Measurements from ENCODE around the gene DBH.

Gene DBH

DNA sequence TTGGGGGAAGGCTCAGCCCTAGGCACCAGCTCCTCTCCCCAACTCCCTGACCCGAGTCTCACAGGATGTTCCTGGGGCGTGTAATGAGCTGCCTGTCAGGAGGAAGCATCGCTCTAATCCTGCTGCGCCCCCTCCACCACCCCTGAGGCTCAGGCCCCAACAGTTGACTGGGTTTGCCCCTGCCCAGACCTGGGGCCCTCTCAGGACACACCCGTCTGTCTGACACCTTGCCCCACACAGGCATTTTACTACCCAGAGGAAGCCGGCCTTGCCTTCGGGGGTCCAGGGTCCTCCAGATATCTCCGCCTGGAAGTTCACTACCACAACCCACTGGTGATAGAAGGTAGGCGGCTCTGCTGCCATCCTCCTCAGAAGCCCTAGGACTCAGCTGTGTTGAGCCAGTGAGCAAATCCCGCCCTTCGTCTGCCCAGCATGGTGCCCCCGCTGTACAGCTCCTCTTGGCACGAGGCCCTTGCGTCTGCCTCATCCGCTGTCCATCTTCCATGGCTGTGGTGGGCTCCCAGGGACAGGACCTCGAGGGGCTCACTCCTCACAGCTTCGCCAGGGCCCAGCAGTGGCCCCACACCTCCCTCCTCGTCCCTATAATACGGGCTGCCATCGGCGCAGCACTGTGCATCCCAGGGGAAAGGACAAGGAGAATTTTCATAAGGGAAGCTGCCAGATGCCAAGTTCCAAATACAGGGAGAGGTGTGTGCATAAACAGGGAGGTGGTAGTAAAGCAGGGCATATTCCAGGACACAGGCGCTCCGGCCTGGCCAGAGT, 8.0 kb downstream of the DBH start:
- DNase-seq (ENCODE audit: low read depth) = no peak

DNA sequence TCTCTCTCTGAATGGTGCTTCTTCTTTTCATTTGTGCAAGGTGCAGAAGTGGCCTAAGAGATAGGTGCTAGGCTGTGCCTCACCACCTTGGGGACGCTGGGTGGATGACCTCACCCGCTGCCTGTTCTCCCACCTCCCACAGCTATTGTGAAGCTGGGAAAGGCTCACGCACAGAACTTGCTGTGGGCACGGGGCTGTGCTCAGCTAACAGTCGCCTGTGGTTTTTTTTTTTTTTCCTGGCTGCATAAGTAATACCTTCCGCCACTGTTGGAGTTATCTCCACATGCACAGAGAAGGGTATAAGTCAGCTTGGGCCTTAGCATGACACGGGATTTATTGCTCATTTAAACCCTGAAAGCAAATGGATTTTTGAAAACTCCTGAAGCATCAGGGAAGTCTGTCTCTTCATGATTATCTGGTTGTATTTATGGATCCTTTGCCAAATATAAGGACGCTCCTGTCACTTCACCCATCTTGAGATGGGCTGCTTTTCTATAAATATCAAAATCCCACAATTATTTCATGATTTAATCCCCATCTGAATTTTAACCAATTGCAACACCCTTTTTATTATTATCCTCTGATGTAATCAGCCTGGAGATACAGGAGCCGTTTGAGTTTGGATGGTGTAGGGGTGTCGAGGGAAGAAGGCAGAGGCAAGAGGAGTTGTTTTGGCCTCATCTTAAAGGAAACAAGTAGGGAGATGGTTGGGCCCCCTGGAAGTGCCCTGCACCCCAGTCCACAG, 9.0 kb downstream of the DBH start:
- no peak for DNase-seq (ENCODE audit: low read depth)

DNA sequence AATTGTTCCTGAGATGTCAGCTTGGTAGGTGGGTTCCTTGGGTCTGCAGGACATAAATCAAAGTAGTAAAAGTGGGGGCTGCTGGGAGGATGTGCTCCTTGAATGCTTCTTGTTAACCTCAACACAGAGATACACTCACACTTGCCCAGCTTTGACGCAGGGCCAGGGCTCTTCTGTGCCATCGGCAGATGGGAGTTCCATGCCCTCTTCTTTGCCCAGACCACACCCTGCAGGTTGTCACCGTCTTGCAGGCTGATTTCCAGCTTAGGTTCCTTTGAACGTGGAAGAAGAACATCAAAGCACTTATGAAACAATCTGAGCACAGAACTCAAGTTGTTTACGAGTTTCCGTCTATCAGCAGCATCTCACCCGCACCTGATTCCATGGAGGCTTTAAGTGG, 11.0 kb downstream of the DBH start:
- DNase-seq (ENCODE audit: low read depth) = no peak

DNA sequence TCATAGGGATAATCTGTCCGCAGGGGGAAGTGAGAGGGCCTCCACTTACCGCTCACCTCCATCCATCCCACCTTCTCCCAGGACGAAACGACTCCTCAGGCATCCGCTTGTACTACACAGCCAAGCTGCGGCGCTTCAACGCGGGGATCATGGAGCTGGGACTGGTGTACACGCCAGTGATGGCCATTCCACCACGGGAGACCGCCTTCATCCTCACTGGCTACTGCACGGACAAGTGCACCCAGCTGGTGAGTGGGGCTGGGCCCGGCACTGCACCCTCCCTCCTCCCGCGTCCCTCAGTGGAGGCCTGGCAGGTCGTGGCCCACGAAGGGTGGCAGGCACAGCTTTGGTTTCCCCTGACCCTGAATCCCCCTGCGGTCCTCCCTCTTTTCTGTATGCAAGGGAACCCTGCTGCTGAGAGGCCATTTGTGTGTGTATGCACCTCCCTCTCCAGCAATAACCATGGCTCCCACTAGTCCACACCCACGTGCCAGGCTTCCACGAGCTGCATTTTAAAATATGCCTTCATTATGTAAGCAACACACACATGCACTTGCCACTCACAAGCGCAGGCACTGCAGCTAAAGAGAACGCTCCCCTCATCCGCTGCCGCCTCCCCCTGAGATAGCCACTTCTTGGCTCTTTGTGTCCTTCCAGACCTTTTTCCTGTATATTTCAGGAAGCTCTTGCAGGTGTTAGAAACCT, 11.8 kb downstream of the DBH start:
- DNase-seq (ENCODE audit: low read depth) = no peak

DNA sequence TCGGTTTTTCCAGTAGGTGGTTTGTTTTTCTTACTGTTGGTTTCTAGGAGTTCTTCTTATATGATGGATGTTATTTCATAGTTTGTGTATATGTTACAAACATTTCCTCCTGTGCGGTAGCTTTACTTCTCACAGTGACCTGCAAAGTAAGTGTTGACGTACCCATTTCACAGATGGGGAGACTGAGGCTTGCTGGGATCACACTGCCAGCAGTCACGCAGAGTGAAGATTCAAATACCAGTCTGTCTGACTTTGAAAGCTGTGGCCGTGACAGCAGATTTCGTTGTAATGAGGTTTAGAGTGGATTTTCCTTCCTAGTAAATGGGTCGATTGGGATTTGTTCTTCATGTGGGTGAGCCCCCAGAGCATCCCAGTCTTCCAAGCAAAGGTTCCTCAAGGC, 13.0 kb downstream of the DBH start:
- no peak for DNase-seq (ENCODE audit: low read depth)

DNA sequence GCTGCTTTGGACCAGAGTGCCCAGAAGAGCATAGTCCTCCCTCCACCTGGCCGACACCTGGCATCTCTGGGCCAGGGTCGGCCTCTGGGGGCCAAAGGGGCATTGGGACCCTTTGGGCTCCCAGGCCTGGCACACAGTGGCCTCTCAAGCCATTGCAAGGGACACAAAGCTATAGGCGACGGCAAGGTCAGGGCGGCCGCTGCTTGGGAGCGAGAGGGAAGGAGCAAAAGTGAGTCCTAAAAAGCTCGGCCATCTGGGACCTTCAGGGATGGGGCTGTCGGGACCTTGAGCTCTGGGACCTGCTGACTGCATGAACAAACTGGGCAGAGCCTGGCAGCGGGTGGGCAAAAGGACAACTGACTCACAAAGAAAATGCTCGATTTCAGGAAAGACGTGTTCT, 13.9 kb downstream of the DBH start:
- no peak for DNase-seq (ENCODE audit: low read depth)

DNA sequence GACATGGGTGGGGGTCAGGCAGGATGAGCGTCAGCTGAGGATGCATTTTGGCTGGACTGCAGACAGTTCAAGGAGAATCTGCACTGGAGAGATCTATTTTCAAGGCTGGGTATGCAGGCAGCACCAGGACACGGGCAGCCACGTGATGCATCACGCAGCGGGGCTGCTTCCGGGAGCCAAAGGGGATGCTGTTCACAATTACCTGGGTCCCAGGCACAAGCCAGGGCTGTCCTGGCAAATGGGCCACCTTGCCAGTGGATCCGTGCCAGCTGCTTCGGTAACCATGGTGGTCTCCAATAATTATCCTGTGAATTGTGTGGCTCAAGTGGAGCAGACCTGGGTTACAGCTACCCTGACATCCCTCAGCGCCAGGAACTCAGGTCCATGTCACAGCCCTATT, 17.5 kb downstream of the DBH start:
- DNase-seq (ENCODE audit: low read depth) = no peak

DNA sequence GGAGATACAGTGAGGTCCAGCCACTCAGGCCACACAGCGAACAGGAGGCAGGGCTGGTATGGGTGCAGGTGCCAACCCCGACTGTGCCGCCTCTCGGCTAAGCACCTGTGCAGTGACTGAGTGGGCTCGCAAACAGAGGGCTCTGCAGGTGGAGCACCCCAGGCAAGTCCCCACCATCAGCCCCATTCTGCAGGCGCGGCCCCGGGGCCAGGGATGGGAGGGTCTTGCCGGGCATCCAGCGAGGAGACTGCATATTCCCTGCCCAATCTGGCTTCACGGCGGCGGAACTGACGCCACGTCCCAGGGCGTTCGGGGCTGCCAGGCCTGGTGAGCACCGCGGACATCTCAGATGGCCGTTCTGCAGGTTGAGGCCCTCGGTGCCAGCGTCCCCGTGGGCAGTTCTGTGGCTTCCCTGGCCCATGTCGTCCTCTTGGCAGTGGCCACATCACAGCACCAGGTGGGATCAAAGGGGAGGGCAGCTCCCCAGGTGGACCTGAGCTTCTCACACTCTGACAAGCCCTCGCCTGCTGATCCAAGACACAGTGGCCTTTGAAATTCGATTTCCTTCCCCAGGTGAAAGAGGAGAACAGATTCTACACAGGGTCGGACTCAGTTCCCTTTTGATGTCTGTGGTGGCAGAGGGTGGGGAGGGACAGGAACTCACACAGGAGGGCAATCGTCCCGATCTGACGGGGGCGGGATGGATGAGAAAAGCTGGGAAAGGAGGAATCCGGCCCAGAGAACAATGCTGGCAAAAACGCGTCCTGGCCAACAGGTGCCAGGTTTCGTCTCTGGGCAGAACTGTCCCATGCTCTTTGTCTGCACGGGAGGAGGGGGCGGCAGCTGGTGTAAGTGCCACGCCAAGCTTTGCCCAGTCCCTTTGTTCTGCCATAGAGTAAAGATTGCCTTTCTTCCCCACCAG, 18.8 kb downstream of the DBH start:
- DNase-seq (ENCODE audit: low read depth) = no peak

DNA sequence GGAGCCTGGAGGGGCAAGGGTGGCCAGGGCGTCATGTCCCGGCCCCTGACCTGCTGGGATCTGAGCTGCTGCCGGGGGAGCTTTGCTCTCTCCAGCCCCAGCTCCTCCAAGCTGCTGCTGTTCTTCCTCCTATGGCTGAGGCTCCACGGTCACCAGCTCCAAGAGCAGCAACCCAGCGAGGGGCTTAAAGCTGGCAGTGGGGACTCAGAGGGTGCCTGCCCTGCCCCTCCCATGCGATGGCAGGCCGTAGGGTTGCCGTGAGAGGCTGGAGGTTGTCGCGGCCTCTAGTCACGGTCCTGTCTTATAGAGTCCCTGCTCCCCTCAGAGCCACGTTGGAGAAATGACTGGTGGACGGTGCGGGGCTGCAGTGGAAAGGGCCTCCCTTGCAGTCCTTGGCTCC, 19.5 kb downstream of the DBH start:
- DNase-seq (ENCODE audit: low read depth) = no peak

DNA sequence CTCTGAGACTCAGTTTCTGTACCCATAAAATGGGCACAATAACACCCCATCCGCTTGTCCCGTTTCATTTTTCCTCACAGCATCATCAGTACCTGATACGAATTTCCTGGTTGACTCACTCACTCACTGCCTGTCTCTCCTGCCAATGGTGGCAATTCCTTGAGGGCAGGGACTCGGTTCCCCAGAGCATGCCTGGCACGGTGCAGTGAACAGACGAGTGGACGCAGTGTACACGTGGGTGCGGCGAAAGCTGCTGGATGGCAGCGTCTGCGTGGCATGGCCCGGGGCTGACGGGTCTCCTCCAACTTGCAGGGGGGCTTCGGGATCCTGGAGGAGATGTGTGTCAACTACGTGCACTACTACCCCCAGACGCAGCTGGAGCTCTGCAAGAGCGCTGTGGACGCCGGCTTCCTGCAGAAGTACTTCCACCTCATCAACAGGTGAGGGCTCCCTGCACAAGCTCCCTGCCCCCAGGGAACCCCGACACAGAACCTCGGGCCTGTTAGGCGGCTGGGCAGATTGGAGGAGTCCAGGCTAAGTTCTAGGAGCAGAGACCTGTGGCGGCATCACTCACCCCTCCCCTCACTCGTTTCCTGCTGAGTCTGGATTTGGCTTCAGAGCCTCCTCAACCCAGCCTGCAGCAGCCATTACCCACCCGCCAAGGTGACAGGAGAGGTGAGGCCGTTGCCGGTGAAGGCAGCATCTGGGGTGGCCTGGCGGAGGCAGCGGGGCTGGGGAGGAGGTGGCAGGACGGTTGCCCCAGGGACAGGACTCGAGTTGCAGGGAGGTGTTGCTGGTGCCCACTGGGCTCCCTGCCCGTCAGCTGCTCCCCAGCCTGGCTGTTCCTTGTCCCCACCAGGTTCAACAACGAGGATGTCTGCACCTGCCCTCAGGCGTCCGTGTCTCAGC, 20.3 kb downstream of the DBH start:
- DNase-seq (ENCODE audit: low read depth) = no peak

DNA sequence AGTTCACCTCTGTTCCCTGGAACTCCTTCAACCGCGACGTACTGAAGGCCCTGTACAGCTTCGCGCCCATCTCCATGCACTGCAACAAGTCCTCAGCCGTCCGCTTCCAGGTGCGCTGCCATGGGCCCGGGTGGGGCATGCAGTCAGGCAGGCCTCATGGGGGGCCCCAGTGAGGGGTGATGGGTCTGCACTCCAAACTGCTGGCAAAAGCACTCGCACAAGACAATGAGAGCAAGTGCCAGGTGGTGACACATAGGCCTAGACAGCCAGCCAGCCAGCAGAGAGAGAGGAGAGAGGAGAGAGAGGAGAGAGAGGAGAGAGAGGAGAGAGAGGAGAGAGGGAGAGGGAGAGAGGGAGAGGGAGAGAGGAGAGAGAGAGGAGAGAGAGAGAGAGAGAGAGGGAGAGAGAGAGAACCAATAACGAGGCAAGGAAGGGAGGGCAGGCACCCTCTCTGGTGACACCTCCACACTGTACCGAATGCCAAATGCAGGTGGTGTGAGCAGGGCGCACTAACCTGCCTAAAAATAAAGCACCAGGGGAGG, 21.0 kb downstream of the DBH start:
- DNase-seq (ENCODE audit: low read depth) = no peak

DNA sequence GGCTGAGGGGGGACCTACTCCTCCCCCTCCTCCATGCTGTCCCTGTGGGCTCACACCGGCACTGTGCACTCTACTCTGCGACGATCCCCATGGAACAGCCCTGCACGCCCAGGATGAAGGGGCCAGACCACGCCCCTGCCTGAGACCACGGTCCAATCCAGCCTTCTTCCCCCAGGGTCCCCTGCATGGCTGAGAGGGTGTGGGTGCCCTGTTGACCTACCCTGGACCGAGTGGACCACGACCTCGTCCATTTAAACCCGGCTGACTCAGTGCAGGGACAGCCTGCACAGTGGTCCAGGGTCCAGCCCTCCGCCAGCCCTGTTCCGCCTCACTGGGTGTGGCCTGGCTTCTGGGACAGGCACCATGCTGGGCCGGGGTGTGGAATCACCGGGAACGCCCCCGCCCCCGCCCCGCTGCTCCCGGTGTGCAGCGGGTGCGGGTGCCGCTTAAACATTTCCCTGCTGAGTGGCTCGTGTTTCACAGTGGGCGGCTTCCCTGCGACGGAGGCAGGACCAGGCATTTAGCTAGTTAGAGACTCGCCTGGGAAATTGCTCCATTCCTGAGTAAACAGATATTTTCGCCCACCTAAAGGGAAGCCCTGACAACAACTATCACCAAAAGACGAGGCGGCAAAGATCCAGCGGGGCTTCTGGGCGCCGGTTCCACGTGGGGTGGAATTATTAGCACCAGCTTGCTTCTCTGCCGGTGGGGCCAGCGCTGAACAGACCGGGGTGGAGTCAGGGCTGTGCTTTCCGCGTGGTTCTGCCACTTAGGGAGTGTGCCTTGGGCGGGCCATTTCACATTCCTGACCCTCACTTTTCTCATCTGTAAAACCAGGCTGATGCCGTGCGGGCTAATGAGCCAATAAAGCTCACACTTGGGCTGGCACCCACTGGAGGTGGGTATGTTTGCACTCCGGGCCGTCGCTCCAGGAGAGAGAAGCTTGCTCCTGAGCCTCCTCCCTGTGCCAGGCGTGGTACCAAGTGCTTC, 22.6 kb downstream of the DBH start:
- no peak for DNase-seq (ENCODE audit: low read depth)

DNA sequence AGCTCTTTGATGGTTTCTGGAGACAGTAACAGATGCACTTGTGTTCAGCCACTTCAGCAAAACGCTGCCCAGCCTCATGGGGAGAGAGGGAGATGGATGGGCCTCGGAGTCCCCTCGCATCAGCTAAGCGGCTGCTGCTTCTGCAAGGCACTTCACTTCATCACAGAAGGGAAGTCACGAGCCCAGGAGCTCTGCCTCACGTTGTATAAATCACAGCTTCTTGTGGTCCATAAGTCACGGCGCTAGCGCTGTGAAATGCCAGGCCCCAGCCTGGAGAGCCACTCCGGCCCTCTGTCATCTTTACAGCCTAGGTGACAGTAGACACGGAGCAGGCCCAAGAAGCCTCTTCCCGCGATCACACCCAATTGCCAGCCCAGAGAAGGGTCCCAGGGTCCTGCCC, 23.4 kb downstream of the DBH start:
- DNase-seq (ENCODE audit: low read depth) = no peak

DNA sequence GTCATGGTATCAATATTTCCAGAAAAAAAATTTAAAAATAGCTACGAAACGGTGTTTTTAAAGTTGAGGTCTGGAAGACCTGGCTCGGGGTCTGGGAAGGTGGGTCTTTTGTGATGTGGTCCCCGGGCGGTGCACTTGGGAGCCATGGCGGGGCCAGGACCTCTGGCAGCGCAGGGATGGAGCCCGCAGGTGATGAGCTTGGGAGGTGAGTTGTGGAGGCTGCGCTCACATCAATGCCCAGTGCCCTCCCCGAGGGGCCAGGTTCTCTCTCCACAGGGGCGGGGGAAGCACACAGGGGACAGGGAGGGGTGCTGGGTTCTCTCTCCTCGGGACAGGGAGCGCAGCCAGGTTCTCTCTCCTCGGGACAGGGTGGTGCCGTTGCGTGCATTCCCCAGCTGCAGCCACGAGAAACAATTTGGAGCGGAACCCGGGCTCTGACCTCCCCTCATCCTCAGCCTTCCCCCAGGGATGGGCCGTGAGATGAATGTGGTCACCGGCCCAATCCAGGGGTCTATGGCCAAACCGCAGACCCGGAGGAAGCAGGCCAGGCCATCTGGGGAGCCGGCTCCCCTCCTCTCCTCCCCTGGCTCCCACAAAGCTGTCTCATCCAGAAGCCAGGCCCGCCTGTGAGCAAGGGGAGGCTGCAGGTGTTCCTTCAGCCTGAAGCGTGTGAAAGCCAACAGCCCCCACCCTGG, 25.8 kb downstream of the DBH start:
- DNase-seq (ENCODE audit: low read depth) = no peak

DNA sequence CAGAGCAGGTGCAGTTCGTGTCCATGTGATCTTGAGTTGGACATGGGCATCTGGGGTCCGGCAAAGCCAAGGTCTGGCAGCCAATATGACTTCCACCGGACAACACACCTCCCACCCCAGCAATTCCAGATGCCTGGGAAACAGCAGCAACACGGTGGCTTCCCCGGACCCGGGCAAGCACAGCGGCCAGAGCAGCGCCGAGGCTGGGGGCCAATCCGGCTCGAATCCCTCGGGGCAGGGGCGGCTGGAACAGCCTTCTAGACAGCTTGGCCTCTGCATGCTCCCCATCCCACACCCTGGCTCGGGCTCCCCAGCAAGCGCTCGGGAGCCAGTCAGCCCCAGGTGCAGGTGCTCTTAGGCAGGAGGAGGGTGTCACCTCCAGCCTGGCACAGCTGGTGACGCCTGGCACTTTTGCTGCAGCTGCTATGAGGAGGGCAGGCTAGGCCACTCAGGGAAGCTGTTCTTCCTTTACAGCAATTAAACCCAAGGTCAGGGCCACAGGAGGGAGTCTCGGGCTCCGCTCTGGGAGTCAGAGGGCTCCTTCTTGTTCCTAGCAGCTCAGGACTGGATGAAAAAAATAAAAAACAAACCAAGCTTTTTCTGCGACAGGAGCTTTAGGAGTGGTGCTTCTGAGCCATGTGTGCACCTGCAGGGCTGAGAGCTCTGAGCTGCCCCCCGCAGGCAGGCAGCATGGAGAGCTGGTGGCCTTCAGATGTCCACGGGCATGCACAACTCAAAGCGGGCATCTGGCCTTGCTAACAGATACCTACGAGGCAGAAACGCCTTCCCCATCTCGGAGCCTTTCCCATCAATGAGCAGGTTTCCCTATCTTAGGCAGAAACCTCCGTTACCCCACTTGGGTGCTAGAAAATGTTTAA, 28.2 kb downstream of the DBH start:
- DNase-seq (ENCODE audit: low read depth) = no peak

DNA sequence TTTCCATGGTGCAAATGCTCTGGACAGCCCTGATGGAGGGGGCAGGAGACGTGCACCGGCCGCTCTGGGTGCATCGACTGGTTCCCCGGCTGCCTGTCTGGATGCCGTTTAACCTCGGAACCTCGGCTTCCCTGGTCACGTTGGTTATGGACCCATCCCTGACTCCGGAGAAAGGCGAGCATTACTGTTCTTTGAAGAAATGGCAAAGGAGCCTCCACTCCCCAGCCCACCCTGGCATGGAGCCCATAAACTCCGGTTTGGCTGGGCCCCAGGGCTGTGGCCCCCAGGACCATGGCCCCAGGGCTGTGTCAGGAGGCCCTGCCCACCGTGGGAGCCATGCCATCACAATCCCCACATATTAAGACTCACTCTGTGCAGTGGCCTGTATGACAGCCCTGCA, 28.9 kb downstream of the DBH start:
- no peak for DNase-seq (ENCODE audit: low read depth)

DNA sequence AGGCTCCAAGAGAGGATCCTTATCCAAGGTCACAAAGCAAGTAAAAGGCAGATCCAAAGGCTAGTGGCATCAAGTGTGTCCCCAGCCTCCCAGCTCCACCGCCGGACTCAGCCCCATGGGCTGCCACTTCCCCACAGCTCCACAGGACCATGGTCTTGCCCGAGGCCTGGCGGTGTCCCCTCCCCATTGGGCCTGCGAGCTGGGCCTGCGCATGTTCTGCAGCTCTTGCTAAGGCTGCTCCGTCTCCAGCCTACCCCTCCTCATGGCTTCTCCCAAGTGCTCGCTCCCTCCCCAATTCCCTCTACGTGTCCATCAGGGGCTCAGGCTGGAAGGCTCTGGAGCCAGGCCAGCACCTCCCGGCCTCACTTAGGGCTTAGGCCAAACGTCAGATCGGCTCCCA, 29.4 kb downstream of the DBH start:
- no peak for DNase-seq (ENCODE audit: low read depth)

DNA sequence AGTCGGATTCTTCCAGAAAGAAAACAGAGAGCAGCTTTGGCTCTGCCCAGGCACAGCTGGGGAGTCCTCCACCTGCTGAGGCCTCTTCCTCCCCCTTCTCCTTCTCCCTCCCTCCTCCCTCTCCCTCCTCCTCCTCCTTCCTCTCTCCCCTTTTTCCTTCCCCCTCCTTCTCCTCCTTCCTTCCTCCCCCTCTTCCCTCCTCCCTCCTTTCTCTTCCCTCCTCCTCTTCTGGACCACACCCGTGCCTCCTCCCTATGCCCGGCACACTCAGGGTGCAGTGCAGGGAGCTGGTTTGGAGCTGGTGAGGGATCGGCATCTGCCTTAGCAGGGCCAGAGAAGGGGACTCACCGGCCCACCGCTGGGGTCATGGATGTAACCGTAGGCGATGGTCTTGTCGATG, 30.2 kb downstream of the DBH start:
- DNase-seq (ENCODE audit: low read depth) = no peak
